GM12891 (cell line): Measurements from ENCODE around the gene HNF1A.

Source experiments
- DNase-seq: peaks from one replicate; pipeline ENCODE4 v3.0.0; 2011; ENCODE audit warnings: low spot score; ENCODE audit not compliant: insufficient read length
- FAIRE-seq: peaks from 2 replicates; lab custom pipeline; 2011; peaks lifted over from hg19 to GRCh38; lab: Jason Lieb, UNC
- PAX5 ChIP-seq: IDR thresholded peaks from 2 replicates; pipeline ENCODE4 v1.6.1; 2011; ENCODE audit warnings: low read length, moderate library complexity, mild to moderate bottlenecking; ENCODE audit not compliant: insufficient read depth, severe bottlenecking
- POLR2A ChIP-seq: IDR thresholded peaks from 2 replicates; pipeline ENCODE4 v1.6.1; 2011; ENCODE audit warnings: low read depth, low read length, control low read depth
- POLR2AphosphoS5 ChIP-seq: IDR thresholded peaks from 2 replicates; pipeline ENCODE4 v1.6.1; 2011; ENCODE audit warnings: low read depth, low read length, control low read depth
- POU2F2 ChIP-seq: IDR thresholded peaks from 2 replicates; pipeline ENCODE4 v1.6.1; 2011; ENCODE audit warnings: low read depth, mild to moderate bottlenecking, control low read depth, low read length, moderate library complexity
- SPI1 ChIP-seq: IDR thresholded peaks from 2 replicates; pipeline ENCODE4 v1.6.1; 2011; ENCODE audit warnings: low read depth, low read length, control low read depth
- TAF1 ChIP-seq: IDR thresholded peaks from 2 replicates; pipeline ENCODE4 v1.6.1; 2011; ENCODE audit warnings: low read depth, low read length, control low read depth

The HNF1A gene

GRCh38 chr12:120955232-120955631, 23.1 kb upstream of the HNF1A start:
- DNase-seq (no peak), FAIRE-seq (no peak)
- no peak for TF ChIP-seq POLR2AphosphoS5
- no peak for TF ChIP-seq POU2F2
- no peak for TF ChIP-seq TAF1
- TF ChIP-seq SPI1: no peak
- TF ChIP-seq PAX5: no peak
- TF ChIP-seq POLR2A: no peak

GRCh38 chr12:120956579-120957300, 21.6 kb upstream of the HNF1A start:
- no peak for FAIRE-seq
- no peak for TF ChIP-seq TAF1
- TF ChIP-seq POU2F2: no peak
- no peak for TF ChIP-seq SPI1
- TF ChIP-seq POLR2A: no peak
- TF ChIP-seq PAX5: no peak
- TF ChIP-seq POLR2AphosphoS5: no peak
- DNase-seq: no peak

DNA sequence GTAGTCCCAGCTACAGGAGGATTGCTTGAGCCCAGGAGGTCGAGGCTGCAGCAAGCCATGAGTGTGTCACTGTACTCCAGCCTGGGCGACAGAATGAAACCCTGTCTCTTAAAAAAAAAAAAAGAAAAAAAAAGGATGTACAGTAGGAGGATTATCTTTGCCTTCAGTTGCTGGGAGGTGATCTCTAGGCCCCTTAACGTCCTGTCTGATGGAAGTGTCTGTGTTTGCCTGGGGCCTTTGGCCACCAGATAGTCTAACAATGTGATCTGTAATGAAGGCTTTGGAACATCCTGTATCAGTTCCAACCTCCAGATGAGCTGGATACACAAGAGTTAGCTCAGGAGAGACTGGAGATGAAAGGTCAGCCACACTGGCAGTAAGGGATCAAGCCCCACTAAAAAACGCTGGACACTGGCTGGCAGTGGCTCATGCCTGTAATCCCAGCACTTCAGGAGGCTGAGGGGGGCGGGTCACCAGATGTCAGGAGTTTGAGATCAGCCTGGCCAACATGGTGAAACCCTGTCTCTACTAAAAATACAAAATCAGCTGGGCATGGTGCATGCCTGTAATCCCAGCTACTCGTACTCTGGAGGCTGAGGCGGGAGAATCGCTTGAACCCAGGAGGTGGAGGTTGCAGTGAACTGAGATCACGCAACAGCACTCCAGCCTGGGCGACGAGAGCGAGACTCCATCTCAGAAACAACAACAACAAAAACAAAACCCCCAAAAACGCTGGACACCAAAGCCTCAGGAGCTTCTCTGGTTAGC, 19.0 kb upstream of the HNF1A start:
- DNase-seq (no peak), FAIRE-seq (no peak)
- no peak for TF ChIP-seq POU2F2
- no peak for TF ChIP-seq POLR2AphosphoS5
- TF ChIP-seq TAF1: no peak

DNA sequence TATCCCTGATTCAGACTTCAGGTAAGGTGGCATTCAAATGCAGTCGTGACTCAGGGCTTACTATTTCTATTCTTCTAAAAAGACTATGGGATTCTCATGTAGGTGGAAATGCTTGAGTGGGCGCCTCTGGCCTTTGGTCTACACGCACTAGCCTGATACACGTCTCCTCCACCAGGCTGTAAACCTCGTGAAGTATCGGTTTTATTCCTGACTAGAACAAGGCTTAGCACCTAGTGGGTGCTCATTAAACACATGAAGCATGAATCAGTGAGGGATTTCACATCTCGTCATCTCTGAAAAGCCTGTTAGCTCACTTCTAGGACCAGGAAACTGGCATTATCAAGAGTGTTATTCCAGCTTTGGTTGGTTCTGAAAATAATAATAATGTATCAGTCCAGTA, 17.7 kb upstream of the HNF1A start:
- DNase-seq (no peak), FAIRE-seq (no peak)
- TF ChIP-seq POLR2A (no peak), POLR2AphosphoS5 (no peak)

DNA sequence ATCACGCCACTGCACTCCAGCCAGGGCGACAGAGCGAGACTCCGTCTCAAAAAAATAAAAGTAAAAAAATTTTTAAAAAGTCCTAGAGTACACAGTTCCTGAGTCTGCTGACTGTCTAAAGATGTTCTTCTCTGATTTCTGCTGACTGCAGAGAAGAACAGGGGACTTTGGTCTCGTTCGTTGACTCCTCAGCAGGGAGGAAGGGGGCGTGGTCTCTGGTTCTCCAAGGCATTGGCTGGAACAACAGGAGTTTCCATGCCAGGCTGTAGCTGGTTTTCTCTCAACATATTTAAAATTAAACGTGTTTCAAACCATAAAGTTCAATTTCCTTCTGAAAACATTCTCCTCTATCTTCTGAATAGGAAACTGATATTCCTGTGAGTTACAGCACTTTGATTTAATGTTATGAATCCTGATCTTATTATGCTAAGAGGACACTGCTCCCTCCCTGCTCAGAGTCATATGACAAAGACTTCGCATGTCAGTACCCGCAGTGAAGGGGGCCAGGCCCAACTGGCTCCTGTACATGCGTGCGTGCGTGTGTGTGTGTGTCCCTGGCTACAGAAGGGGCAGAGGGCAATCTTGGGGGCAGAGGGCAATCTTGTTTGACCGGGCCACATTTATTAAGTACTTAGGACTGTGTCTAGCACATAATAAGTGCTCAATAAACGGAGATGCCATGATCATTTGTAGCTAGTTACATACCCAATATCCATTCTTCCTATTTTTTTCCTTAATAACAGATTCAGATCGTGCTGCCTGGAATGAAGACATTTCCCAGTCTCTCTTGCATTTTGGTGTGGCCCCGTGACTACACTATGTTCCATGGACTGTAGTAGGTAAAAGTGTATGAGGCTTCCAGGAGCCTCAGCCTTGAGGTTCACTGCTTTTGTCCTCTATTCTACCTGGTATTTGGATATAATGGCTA, 16.5 kb upstream of the HNF1A start:
- TF ChIP-seq POU2F2 (no peak), POLR2A (no peak), PAX5 (no peak), TAF1 (no peak), POLR2AphosphoS5 (no peak), SPI1 (no peak)
- no peak for DNase-seq
- FAIRE-seq: no peak

DNA sequence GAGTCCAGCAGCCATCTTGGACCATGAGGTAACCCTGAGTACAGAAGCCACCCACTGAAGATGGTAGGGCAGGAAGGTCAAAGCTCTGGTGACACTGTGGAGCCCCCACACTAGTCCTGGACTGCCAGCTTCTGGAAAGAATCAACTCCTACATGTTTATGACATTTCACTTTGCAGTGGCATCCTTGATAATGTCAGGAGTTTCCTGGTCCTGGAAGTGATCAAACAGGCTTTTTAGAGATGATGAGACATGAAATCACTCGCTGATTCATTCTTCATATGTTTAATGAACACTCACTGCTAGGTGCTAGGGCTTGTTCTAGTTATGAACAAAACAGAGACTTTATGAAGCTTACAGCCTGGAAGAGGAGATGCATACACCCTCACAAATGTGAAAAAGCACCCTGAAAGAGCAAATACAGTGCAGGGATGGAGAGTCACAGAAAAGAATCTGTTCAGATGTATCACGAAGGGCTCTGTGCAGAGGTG, 15.8 kb upstream of the HNF1A start:
- DNase-seq: no peak
- no peak for TF ChIP-seq POLR2A
- no peak for TF ChIP-seq PAX5
- TF ChIP-seq POU2F2: no peak
- no peak for TF ChIP-seq POLR2AphosphoS5
- no peak for TF ChIP-seq TAF1
- no peak for TF ChIP-seq SPI1
- no peak for FAIRE-seq

DNA sequence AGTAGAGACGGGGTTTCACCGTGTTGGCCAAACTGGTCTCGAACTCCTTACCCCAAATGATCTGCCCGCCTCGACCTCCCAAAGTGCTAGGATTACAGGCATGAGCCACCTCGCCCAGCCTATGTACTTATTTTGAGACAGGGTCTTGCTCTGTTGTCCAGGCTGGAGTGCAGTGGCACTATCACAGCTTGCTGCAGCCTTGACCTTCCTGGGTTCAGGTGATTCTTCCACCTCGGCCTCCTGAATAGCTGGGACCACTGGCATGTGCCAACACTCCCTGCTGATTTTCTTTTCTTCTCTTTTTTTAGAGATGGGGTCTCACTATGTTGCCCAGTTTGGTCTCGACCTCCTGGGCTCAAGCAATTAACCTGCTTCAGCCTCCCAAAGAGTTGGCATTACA, 14.0 kb upstream of the HNF1A start:
- FAIRE-seq (no peak), DNase-seq (no peak)
- TF ChIP-seq TAF1: no peak
- no peak for TF ChIP-seq PAX5
- no peak for TF ChIP-seq POLR2A
- TF ChIP-seq SPI1: no peak
- no peak for TF ChIP-seq POU2F2
- TF ChIP-seq POLR2AphosphoS5: no peak

GRCh38 chr12:120965534-120966091, 12.7 kb upstream of the HNF1A start:
- TF ChIP-seq POU2F2 (no peak), POLR2AphosphoS5 (no peak), SPI1 (no peak), POLR2A (no peak), TAF1 (no peak), PAX5 (no peak)
- FAIRE-seq (no peak), DNase-seq (no peak)

DNA sequence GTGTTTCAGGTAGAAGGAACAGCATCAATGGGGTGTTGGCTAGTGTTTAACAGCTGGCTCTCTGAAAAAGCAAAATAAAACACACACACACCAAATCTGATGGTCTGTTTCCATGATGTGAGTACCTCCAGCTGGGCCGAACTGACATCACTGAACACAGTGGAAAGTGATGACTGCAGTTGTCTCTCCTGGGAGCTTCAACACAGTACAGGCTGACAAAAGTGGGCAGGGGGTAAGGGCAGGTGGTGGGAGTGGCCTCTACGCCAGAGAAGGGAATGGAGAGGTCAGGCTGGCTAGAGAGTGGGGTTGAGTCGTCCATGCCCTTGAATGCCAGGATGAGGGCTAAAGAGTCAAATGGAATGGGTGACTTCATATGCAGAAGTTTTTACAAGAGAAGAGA, 8.0 kb upstream of the HNF1A start:
- no peak for FAIRE-seq
- DNase-seq: no peak
- TF ChIP-seq SPI1 (no peak), POU2F2 (no peak), TAF1 (no peak), PAX5 (no peak), POLR2AphosphoS5 (no peak), POLR2A (no peak)
